Type B pancreatic cell (in vitro differentiated cells): ENCODE measurements around the gene FBXO33. TPM values are rescaled to one million over a fixed set of nuclear protein-coding genes. Genes with fewer than 3 reads are reported as not detected.

Experiments
- DNase-seq: peaks from one replicate; pipeline ENCODE4 v3.0.0; 2021; ENCODE audit warnings: mixed read lengths; ENCODE audit not compliant: unreplicated experiment; ENCODE audit errors: extremely low spot score
- H3K27ac Mint-ChIP-seq: 2 replicates; pipeline ENCODE4 v1.8.0; 2021; ENCODE audit warnings: mild to moderate bottlenecking, mixed read lengths
- H3K27me3 Mint-ChIP-seq: 2 replicates; pipeline ENCODE4 v1.8.0; 2021; ENCODE audit warnings: mixed read lengths
- H3K36me3 Mint-ChIP-seq: 2 replicates; pipeline ENCODE4 v1.8.0; 2021; ENCODE audit warnings: mixed read lengths
- H3K4me1 Mint-ChIP-seq: one replicate; pipeline ENCODE4 v1.8.0; 2021; ENCODE audit warnings: mixed read lengths; ENCODE audit not compliant: unreplicated experiment
- H3K4me3 Mint-ChIP-seq: 2 replicates; pipeline ENCODE4 v1.8.0; 2021; ENCODE audit warnings: mild to moderate bottlenecking, mixed read lengths
- H3K9me3 Mint-ChIP-seq: 2 replicates; pipeline ENCODE4 v1.8.0; 2021; ENCODE audit warnings: mixed read lengths
- total RNA-seq: library from RNA; stranded (reverse); gene quantifications from 2 replicates; pipeline ENCODE4 v1.2.1, GENCODE V29; 2021; ENCODE audit warnings: low replicate concordance
- TF ChIP-seq, protein P1 (sequence below): fragments of 200-600 bp; sonication (generic); conservative IDR thresholded peaks from 2 replicates; pipeline ENCODE4 v1.5.0; 2021; ENCODE audit warnings: antibody characterized with exemption, mild to moderate bottlenecking

The FBXO33 gene
- total RNA-seq, 1 donor from 2014 or later: 9.9 TPM

DNA sequence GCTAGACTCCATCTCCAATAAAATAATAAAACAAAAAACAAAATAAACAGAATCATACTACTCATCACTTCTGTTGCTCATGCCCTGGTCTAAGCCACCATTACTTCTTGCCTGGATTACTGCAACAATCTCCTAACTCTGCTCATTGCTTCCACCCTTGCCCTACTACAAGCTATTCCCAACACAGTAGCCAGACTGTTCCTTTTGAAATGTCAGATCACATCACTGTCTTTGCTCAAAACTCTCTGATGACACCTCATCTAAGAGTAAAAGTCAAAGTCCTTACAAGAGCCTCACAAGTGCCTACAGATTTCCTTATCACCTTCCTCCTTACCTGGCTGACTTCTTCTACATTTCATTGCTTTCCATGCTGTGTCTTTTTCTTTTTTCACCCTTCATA is 10.0 kb downstream of the FBXO33 start:
- TF ChIP-seq, protein P1, sequence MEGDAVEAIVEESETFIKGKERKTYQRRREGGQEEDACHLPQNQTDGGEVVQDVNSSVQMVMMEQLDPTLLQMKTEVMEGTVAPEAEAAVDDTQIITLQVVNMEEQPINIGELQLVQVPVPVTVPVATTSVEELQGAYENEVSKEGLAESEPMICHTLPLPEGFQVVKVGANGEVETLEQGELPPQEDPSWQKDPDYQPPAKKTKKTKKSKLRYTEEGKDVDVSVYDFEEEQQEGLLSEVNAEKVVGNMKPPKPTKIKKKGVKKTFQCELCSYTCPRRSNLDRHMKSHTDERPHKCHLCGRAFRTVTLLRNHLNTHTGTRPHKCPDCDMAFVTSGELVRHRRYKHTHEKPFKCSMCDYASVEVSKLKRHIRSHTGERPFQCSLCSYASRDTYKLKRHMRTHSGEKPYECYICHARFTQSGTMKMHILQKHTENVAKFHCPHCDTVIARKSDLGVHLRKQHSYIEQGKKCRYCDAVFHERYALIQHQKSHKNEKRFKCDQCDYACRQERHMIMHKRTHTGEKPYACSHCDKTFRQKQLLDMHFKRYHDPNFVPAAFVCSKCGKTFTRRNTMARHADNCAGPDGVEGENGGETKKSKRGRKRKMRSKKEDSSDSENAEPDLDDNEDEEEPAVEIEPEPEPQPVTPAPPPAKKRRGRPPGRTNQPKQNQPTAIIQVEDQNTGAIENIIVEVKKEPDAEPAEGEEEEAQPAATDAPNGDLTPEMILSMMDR: no peak
- no peak overlapping the region for H3K4me3 Mint-ChIP-seq
- DNase-seq: no peak
- peaks cover 13% of the 10 kb centered on the region for H3K4me1 Mint-ChIP-seq
- H3K9me3 Mint-ChIP-seq: peaks cover 5% of the 10 kb centered on the region
- H3K27ac Mint-ChIP-seq: no peak overlapping the region
- H3K36me3 Mint-ChIP-seq: peaks cover 13% of the 10 kb centered on the region
- H3K27me3 Mint-ChIP-seq: no peaks in the 10 kb centered on the region

DNA sequence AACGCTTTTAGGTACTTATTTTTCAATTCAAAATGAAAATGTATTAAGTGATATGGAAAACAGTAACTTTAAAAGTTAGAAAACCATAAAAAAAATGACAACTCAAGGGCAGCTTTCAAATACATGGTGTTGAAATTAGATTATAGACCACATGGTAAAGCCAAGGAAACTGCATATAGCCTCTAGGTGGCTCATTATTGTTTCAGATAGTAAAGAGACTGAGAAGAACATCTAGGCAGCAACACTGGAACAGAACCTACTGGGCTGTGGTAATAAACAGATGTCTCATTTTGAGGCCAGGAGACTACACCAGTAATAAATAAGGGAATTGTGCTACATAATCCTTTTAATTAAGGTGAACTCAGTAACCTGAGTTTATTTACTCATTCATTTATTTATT is 13.0 kb downstream of the FBXO33 start:
- TF ChIP-seq, protein P1: no peak
- no peaks in the 10 kb centered on the region for H3K27me3 Mint-ChIP-seq
- peaks cover 12% of the 10 kb centered on the region for H3K9me3 Mint-ChIP-seq
- no peak overlapping the region for H3K27ac Mint-ChIP-seq
- peaks cover 5% of the 10 kb centered on the region for H3K4me1 Mint-ChIP-seq
- H3K36me3 Mint-ChIP-seq: peaks cover 28% of the 10 kb centered on the region
- H3K4me3 Mint-ChIP-seq: no peak overlapping the region
- no peak for DNase-seq

GRCh38 chr14:39417014-39417413 is 15.2 kb downstream of the FBXO33 start:
- no peak overlapping the region for H3K4me3 Mint-ChIP-seq
- peaks cover 20% of the 10 kb centered on the region for H3K9me3 Mint-ChIP-seq
- no peaks in the 10 kb centered on the region for H3K4me1 Mint-ChIP-seq
- H3K27ac Mint-ChIP-seq: no peak overlapping the region
- H3K36me3 Mint-ChIP-seq: peaks cover 39% of the 10 kb centered on the region
- DNase-seq: no peak
- TF ChIP-seq, protein P1: no peak
- no peaks in the 10 kb centered on the region for H3K27me3 Mint-ChIP-seq

DNA sequence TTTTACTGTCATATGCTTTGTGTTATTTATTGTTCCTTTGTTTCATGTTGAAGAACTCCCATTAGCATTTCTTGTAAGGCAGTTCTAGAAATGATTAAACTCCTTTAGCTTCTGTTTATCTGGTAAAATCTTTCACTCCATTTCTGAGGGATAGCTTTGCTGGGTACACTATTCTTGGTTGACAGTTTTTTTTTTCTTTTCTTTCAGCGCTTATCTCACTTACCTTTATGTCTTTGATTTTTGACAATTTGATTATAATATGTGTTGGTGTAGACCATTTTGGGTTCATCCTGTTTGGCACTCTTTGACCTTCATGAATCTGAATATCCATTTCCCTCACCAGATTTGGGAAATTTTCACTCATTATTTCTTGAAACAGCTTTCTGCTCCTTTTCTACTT is 16.2 kb downstream of the FBXO33 start:
- H3K27ac Mint-ChIP-seq: no peak overlapping the region
- no peak overlapping the region for H3K4me3 Mint-ChIP-seq
- peaks cover 35% of the 10 kb centered on the region for H3K36me3 Mint-ChIP-seq
- TF ChIP-seq, protein P1: no peak
- no peak for DNase-seq
- no peaks in the 10 kb centered on the region for H3K27me3 Mint-ChIP-seq
- no peaks in the 10 kb centered on the region for H3K4me1 Mint-ChIP-seq
- peaks cover 20% of the 10 kb centered on the region for H3K9me3 Mint-ChIP-seq

DNA sequence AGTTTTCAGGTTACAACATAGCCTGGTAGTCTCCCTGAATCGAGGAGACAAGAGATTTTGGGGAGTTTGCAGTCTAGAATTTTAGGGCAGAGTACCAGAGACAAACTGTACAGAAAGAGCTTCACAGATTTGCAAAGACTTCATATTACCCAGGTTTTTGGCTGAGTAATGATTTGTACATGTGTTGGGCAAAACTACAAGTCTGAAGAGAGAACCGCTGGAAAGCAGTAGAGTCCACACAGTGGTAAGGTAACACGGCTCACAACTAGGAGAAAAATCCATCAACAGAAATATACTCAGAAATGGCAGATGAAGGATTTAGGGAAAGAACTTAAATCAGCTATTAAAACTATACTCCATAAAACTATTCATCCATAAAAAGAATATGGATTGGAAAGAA is 25.7 kb downstream of the FBXO33 start:
- peaks cover 6% of the 10 kb centered on the region for H3K9me3 Mint-ChIP-seq
- peaks cover 15% of the 10 kb centered on the region for H3K36me3 Mint-ChIP-seq
- no peaks in the 10 kb centered on the region for H3K4me1 Mint-ChIP-seq
- H3K4me3 Mint-ChIP-seq: no peak overlapping the region
- TF ChIP-seq, protein P1: no peak
- H3K27me3 Mint-ChIP-seq: no peaks in the 10 kb centered on the region
- H3K27ac Mint-ChIP-seq: no peak overlapping the region
- DNase-seq: no peak

- H3K27ac Mint-ChIP-seq: no peak overlapping the region
- no peak overlapping the region for H3K4me3 Mint-ChIP-seq
- peaks cover 24% of the 10 kb centered on the region for H3K36me3 Mint-ChIP-seq
- H3K9me3 Mint-ChIP-seq: peaks cover under 1% of the 10 kb centered on the region
- TF ChIP-seq, protein P1: no peak
- DNase-seq: no peak
- H3K4me1 Mint-ChIP-seq: no peaks in the 10 kb centered on the region
- H3K27me3 Mint-ChIP-seq: no peaks in the 10 kb centered on the region
These were observed 33.9 kb downstream of the FBXO33 start for GRCh38 chr14:39398382-39398781.
